GM18907 (cell line): Measurements from ENCODE around the gene TMEM145.

Source experiments
- ATAC-seq: cut with Tn5 transposase; IDR thresholded peaks from one replicate; pipeline ENCODE4 v1.9.1; 2021; ENCODE audit warnings: mild to moderate bottlenecking, moderate library complexity; ENCODE audit not compliant: unreplicated experiment

The TMEM145 gene

GRCh38 chr19:42288881-42289555 lies 24.1 kb upstream of the TMEM145 start:
- ATAC-seq = no peak

GRCh38 chr19:42289556-42290041 lies 23.5 kb upstream of the TMEM145 start:
- no peak for ATAC-seq

- no peak for ATAC-seq
These were observed 23.0 kb upstream of the TMEM145 start for GRCh38 chr19:42290136-42290522.

GRCh38 chr19:42290523-42291434 lies 22.3 kb upstream of the TMEM145 start:
- no peak for ATAC-seq

- ATAC-seq = no peak
These were observed 21.7 kb upstream of the TMEM145 start for GRCh38 chr19:42291435-42291810.

GRCh38 chr19:42292042-42292960 lies 20.8 kb upstream of the TMEM145 start:
- ATAC-seq = no peak

GRCh38 chr19:42292963-42293362 lies 20.1 kb upstream of the TMEM145 start:
- ATAC-seq = no peak

GRCh38 chr19:42293540-42293939 lies 19.6 kb upstream of the TMEM145 start:
- ATAC-seq = no peak

GRCh38 chr19:42293948-42294347 lies 19.2 kb upstream of the TMEM145 start:
- ATAC-seq = no peak

- ATAC-seq = no peak
These were observed 18.5 kb upstream of the TMEM145 start for GRCh38 chr19:42294471-42295137.

- ATAC-seq = no peak
These were observed 17.8 kb upstream of the TMEM145 start for GRCh38 chr19:42295342-42295741.

- peak; percentile 47 for ATAC-seq
These were observed 17.1 kb upstream of the TMEM145 start for GRCh38 chr19:42295831-42296525.

GRCh38 chr19:42297039-42297438 lies 16.1 kb upstream of the TMEM145 start:
- no peak for ATAC-seq

- no peak for ATAC-seq
These were observed 11.4 kb upstream of the TMEM145 start, which contains the start of gene PRR19 for GRCh38 chr19:42301646-42302203. PRR19 (plus strand) TSS chr19:42302132; CDS start chr19:42309585, 7,453 bp downstream.

- ATAC-seq = no peak
These were observed 10.0 kb upstream of the TMEM145 start for GRCh38 chr19:42303101-42303464.

GRCh38 chr19:42303876-42304275 lies 9.2 kb upstream of the TMEM145 start:
- no peak for ATAC-seq

- ATAC-seq = no peak
These were observed 6.5 kb upstream of the TMEM145 start for GRCh38 chr19:42306646-42307045.

- ATAC-seq = no peak
These were observed 3.4 kb upstream of the TMEM145 start for GRCh38 chr19:42309686-42310085.

- ATAC-seq = no peak
These were observed 1.5 kb upstream of the TMEM145 start for GRCh38 chr19:42311657-42312056.
